ENCODE results near the gene AKT1S1.
A peak's percentile ranks its signal among the peaks of the same experiment; 100 is the strongest.

AKT1S1 gene

DNA sequence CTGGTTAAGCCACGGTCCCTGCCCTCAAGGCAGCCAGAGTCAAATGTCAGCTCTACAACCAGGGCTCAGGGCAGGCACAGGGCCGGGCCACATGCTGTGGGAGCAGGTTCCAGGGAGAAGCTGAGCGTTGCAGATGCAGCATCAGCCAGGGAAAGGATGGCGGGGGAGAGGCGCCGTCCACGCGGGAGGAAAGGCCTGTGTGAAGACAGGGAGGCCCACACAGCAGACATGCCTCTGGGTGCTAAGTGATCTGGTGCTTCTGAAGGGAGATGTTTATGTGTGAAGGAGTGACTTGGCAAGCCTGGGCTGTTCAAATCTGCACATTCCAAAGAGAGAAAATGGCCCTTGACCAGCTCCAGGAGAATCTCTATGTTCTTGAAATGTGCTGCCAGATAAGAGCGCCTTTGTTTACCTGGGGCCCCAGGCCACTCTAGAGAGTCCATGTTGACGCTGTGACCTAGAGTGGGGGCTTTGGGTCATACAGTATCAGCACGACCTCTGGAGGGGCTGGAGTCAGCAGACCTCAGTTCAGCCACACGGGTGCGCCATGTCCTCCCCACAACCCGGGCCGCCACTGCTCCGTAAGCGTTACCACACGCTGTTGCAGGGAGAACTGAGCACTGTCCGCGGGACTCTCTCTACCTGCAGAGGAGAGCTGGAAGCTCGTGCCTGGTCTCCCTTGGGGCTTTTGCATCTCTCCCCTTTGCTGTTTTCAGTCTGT lies 36.0 kb upstream of the AKT1S1 start:
- no peak overlapping the region for H3K4me3 Mint-ChIP-seq

DNA sequence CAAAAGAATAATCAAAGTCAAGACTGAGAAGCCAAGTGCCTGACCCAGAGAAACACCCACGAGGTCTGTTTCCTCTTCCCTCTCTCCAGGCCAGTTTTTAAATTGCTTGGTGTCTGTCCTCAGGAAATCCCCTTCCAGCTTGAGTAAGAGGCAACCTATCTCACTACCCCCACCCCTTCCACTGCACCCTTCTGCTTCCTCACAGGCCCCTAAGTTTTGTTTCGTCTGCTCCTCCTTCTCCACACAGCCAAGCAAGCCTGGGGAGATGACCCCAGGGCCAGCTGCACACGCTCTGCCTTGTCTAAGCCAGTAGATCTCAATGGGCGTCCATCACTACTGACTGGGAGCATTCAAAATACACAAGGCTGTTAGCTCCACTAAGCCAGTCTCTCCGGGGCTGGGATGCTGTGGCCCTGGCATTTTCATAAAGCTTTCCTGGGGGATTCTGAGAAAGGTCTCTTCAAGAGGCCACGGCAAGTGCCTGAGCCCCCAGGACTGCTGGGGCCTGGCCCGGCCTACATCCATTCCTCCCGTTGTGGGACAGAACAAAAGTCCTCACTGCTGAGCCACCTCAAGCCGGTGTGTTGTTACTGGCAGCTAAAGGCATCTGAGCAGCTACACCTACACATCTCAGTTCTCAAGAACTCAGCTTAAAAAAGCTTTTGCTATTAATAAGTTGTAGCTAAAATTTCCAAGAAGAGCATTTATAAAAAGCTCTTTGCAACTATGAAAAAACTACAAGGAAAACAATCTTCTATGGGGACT lies 34.4 kb upstream of the AKT1S1 start:
- ATAC-seq (peak; percentile 91), DNase-seq (peak in 1 of 2 donors; percentile 50)
- peak overlapping the region; percentile 91 to 97 for H3K27ac Mint-ChIP-seq
- H3K9me3 Mint-ChIP-seq, result no peaks in the 10 kb centered on the region
- no peaks in the 10 kb centered on the region for H3K27me3 Mint-ChIP-seq
- peak overlapping the region; percentile 70 to 79 for H3K4me3 Mint-ChIP-seq
- H3K4me1 Mint-ChIP-seq, result peaks cover 81% of the 10 kb centered on the region

More for the DNA sequence above, 36.0 kb upstream of the AKT1S1 start:
- DNase-seq (no peak), ATAC-seq (no peak)
- peaks cover 76% of the 10 kb centered on the region for H3K4me1 Mint-ChIP-seq
- H3K27me3 Mint-ChIP-seq, result no peaks in the 10 kb centered on the region
- no peaks in the 10 kb centered on the region for H3K9me3 Mint-ChIP-seq
- peak overlapping the region in 1 of 2 donors; percentile 89 for H3K27ac Mint-ChIP-seq

DNA sequence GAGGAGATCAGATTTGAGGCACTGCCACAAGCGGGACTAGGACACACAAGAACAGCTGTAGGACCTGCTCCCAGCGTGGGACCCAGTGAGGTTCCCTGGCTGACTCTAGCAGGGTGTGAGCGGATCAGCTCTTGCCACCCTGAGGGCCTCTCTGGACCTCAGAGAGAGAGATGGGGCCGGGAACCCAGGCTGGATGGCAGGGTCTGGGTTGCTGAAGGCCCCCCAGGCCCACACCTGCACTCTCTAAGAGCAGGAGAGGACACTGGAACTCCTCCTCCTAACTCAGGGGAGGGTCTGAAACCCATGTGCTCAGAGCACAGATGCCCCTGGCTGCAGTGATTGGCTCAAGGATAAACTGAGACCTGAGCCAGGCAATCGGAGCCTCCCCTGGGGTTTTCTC lies 33.0 kb upstream of the AKT1S1 start:
- DNase-seq, result no peak
- Mint-ChIP-seq H3K9me3 (no peaks in the 10 kb centered on the region), H3K4me3 (no peak overlapping the region), H3K27me3 (no peaks in the 10 kb centered on the region), H3K4me1 (peaks cover 78% of the 10 kb centered on the region), H3K27ac (no peak overlapping the region)
- ATAC-seq, result no peak

DNA sequence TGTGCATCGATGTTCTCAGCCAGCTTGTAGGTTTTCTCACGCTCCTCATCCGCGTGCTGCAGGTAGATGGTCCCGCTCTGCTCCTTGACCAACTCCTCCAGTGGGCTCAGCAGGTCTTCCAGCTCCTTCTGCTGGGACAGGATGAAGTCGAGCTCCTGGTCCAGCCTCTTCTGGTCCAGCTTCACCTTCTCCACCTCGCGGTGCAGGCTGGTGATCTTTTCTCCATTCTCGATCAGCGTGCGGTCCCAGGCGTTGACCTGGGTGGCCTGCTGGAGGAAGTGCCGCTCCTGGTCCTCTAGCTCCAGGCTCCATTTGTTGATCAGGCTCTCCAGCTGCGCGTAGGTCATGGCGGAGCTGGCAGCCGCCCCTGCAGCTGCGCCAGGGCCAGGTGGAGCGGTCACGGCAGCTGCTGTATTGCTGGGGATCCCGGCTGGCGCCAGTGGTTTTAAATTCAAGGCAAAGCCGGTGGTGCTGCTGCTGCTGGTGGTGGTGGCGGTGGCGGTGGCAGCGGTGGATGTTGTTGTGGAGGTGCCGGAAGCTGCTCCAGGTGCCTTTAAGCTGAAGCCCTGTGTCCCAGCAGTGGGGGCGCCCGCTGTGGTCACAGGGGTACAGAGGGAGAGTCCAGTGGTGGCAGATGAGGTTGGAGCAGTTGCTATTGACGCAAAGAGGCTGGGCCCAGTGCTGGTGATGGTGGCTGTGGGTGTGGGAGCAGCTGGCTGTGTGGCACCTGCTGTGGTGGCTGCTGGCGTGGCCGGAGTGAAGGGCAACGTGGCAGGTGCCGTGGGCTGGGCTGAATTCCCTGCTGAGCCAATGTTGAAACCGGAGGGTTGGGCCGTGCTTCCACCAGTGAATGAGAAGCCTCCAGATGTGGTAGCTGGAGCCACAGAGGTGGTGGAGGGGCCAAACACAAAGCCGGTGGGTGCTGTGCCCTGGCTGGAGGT lies 31.6 kb upstream of the AKT1S1 start:
- DNase-seq (no peak), ATAC-seq (no peak)
- Mint-ChIP-seq H3K27me3 (no peaks in the 10 kb centered on the region), H3K9me3 (no peaks in the 10 kb centered on the region), H3K27ac (peak overlapping the region in 1 of 2 donors; percentile 91), H3K4me1 (peaks cover 73% of the 10 kb centered on the region), H3K4me3 (no peak overlapping the region)

DNA sequence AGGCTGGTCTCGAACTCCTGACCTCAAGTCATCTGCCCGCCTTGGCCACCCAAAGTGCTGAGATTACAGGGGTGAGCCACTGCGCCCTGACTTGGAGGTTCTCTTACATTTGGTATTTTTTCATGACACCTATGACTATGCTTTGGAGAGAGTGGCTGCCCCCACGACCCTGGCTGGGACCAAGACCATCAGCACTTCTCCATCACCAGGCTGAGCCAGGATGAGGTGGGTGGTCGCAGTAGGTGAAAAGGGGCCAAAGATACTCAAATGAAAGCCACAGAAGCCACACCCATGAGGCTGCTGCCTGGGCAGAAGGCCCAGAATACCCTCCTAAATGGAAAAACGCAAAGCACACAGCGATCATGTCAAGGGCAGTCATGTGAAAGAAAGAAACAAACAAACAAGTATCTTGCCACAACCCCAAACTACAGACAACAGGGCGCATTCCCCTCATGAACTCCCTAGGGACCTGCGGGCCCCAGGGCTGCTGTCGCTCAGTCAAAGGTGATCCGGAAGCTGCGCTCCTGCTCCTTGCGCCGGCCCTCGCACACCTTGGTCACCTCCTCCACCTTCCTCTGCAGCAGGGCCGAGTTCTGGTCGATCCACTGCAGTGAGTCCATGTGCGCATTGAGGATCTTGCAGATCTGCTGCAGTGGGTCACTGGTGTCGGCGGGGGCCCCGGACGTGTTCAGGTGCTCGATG lies 30.7 kb upstream of the AKT1S1 start:
- Mint-ChIP-seq H3K4me1 (peaks cover 73% of the 10 kb centered on the region), H3K27ac (peak overlapping the region; percentile 8 to 91), H3K4me3 (peak overlapping the region in 1 of 2 donors; percentile 18), H3K27me3 (no peaks in the 10 kb centered on the region), H3K9me3 (no peaks in the 10 kb centered on the region)
- ATAC-seq (no peak), DNase-seq (no peak)

DNA sequence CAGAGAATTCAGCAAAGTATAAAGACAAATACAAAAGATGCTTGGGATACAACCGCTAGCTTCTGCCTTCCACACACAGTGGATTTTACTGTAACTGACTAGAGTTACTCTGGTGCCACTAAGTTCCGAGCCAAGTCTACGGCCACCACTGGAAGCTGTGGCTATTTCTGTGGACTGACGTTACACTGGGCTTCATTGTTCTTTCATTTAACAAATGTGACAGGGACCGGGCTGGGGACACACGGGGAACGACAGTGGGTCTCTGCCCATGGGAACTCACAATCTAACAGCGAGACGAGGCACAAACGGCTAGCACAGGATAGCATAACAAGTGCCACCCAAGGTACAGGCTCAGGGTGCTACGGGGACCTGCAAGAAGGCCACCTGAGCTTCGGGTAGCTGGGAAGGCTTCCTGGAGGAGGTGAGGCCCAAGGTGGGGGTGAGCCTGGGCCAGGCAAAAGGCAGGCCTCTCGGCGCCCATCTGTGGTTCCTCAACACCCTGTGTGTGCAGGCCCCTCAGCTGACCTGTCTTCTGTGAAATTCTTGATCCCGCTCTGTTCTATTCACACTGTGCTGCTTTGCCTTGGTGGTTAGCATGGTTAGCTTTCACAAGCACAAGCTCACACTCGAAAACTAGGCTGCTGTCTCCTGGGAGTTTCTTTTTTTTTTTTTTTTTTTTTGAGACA lies 29.9 kb upstream of the AKT1S1 start:
- DNase-seq, result no peak
- peak overlapping the region; percentile 71 to 85 for H3K27ac Mint-ChIP-seq
- no peaks in the 10 kb centered on the region for H3K27me3 Mint-ChIP-seq
- no peak overlapping the region for H3K4me3 Mint-ChIP-seq
- H3K4me1 Mint-ChIP-seq, result peaks cover 70% of the 10 kb centered on the region
- no peak for ATAC-seq
- H3K9me3 Mint-ChIP-seq, result no peaks in the 10 kb centered on the region

DNA sequence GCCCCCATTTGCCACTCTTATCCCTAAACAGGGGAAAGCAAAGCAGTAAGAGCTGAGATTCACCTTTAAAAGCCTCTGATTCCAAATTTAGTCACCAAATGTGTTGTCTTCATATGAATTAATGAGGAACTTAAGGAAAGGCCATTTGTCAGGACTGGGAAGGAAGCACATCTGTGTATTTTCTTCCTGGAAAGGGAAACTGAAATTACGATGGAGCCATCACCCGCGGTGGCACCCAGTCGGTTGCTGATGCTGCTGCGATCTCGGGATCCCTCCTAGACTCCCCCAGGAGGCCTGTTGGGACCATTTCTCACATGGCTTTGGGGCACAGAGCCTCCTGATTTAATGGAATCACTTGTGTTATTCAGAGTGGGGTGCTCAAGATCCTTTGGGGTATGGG lies 27.0 kb upstream of the AKT1S1 start:
- Mint-ChIP-seq H3K27me3 (no peaks in the 10 kb centered on the region), H3K27ac (no peak overlapping the region), H3K4me1 (peaks cover 80% of the 10 kb centered on the region), H3K4me3 (peak overlapping the region; percentile 17 to 48), H3K9me3 (no peaks in the 10 kb centered on the region)
- no peak for DNase-seq
- no peak for ATAC-seq

DNA sequence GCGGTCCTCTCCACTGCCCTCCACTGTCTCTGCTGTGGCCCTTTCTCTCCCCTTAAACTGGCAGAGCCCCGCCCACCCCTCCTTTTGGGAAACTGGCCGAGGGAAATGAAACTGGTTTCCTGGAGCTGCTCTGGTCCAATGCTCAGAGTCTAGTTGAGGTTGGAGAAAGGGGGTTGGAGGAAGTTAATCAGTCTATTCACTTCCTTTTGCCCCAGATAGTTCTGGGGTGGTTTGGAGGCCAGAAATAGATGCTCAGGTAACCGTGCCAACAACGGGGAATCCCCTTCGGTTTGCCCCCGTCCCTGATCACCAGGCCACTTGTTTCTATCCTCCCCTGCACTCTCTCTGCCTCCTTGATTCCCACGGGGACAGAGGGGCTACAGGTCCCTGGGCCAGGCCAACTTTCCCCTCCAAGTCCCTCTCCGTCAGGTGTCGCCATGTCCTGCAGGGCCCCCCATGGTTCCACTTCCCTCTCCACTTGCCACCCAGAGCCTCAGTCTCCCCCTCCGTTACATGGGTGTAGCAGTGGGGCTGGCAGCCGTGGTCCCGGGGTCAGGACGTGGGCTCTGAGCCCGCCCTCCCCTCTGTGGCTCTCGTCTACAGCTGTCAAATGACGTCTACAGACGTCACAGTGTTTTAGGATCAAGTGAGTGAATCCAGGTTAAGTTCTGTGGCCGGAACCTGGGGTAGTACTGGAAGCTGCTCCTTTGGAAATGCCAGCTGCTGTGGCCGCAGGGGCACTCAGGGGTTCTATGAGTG lies 19.9 kb upstream of the AKT1S1 start, which contains the start of gene IL4I1:
IL4I1 (minus strand) TSS at position 25 of the 759 bp plus-strand sequence. CDS start 727 bp downstream, outside the sequence.
- Mint-ChIP-seq H3K9me3 (no peaks in the 10 kb centered on the region), H3K27ac (peak within 1 kb of the TSS; percentile 83 to 95), H3K4me1 (peaks cover 86% of the 10 kb centered on the region), H3K27me3 (no peaks in the 10 kb centered on the region), H3K4me3 (peak within 1 kb of the TSS; percentile 78 to 81)
- ATAC-seq (peak; percentile 84), DNase-seq (peak; percentile 76 to 86)

DNA sequence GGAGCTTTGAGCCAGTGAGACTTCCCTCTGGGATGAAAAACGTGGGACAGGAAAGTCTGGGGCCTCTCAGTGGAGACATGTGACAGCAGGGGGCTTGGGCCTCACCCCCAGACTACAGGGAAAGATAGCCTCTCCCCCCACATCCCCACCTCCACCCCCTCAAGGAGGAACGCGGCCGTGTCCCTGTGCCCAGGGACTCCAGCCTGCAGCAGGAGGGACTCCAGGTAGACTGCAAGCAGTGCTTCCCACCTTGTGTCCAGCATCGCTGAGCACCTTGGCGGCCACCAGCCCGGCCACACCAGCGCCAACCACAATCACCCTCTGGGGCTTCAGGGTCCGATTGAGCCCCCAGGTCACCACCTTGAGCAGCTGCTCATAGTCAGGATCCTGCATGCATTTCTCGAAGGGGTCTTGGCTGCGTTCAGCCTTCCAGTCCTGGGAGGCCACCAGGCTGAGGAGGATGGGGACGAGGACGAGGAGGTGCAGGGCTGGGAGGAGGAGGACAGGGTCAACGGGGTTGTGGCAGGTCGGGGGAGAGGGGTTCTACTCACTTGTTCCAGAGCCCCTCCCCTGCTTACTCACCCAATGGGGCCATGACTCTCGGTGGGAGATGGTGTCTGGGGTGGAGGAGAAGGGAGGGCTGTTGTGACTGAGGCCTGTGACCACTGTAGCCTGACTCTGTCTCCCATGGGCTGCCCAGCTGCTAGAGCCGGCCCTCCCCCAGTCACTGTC lies 18.6 kb upstream of the AKT1S1 start:
- no peaks in the 10 kb centered on the region for H3K27me3 Mint-ChIP-seq
- no peak for ATAC-seq
- H3K9me3 Mint-ChIP-seq, result no peaks in the 10 kb centered on the region
- H3K4me3 Mint-ChIP-seq, result peak overlapping the region; percentile 78 to 81
- peak in 1 of 2 donors; percentile 47 for DNase-seq
- peaks cover 83% of the 10 kb centered on the region for H3K4me1 Mint-ChIP-seq
- H3K27ac Mint-ChIP-seq, result peak overlapping the region in 1 of 2 donors; percentile 83

DNA sequence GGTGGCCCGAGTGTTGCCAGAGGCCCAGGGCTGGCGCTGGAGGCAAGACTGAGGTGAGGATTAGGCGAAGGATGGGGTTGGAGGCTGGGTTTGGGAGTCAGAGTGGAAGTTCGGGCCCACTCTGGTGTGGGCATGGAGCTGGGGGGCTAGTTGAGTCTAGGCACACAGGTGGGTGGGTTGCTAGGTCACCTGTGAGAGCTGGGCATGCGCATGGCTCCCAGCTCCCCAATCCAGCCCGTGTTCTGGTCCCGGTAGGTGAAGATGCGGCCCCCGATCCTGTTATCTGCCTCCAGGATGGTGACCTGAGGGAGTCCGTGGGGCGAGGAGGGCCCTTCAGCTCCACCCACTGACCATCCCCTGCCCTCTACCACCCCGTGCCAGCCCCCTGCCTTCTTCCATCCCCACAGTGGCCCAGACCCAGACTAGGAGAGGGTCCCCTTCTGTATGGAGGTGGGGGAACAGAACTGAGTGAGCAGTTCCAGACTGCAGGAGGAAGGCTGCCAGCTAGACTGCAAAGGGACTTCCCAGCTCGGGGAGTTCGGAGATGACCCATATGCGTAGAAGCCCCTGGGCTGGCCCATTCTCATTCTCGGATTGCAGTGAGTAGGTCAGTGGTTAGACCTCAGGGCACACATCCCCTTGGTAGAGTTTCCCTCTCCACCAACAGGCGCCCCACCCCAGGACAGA lies 17.9 kb upstream of the AKT1S1 start:
- peaks cover 80% of the 10 kb centered on the region for H3K4me1 Mint-ChIP-seq
- H3K4me3 Mint-ChIP-seq, result peak overlapping the region; percentile 78 to 81
- peak overlapping the region; percentile 55 to 83 for H3K27ac Mint-ChIP-seq
- H3K9me3 Mint-ChIP-seq, result no peaks in the 10 kb centered on the region
- ATAC-seq (peak; percentile 50), DNase-seq (peak in 1 of 2 donors; percentile 80)
- H3K27me3 Mint-ChIP-seq, result no peaks in the 10 kb centered on the region

DNA sequence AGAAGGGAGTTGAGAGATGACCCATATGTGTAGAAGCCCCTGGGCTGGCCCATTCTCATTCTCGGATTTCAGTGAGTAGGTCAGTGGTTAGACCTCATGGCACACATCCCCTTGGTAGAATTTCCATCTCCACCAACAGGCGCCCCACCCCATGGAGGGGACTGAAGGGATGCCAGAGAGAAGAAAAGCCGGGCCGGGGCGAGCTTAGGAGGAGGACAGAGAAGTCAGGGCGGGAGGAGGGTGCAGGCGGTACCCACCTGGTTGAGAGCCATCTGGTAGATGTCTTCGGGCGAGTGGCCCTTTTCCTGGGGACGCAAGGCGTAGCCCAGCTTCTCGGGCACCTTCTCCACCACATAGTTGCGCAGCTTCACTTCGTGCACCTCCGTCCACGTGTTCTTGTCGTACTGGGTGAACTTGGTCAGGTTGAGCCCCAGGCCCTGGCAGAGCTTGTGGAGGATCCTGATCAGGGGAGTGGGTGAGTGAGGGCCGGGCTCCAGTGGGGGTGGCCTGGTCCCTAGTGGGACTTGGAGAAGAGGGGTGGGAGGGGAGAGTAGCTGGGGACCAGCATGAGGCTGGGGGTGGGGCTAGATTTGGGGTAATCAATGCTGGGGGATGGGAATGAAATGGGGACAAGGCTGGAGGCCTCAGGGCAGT lies 17.0 kb upstream of the AKT1S1 start:
- no peak for DNase-seq
- no peaks in the 10 kb centered on the region for H3K9me3 Mint-ChIP-seq
- no peak for ATAC-seq
- H3K27me3 Mint-ChIP-seq, result no peaks in the 10 kb centered on the region
- H3K27ac Mint-ChIP-seq, result peak overlapping the region in 1 of 2 donors; percentile 48
- H3K4me3 Mint-ChIP-seq, result peak overlapping the region in 1 of 2 donors; percentile 78
- peaks cover 83% of the 10 kb centered on the region for H3K4me1 Mint-ChIP-seq

DNA sequence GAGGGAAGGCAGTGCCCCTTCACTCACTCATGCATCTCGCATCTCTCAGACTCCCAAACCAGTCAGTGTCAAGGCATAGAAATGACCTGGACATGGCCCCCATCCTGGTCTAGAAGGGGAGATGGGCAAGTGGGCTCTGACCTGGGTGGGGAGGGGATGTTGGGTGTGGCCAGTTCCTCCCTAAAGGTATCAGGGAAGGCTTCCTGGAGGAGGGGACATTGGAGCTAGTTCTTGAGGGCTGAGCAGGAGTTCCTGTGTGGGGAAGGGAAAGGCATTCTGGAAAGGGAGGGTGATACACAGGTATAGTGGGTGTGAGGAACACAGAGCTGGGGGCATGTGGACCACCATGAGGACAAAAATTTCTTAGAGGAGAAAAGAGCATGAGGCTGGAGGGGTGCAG lies 15.6 kb upstream of the AKT1S1 start:
- Mint-ChIP-seq H3K4me1 (peaks cover 81% of the 10 kb centered on the region), H3K4me3 (peak overlapping the region; percentile 30), H3K27ac (peak overlapping the region; percentile 4 to 84), H3K27me3 (no peaks in the 10 kb centered on the region), H3K9me3 (no peaks in the 10 kb centered on the region)
- DNase-seq, result no peak
- no peak for ATAC-seq
